GM12878 (cell line): ENCODE measurements around the gene DMKN. TPM values are rescaled to one million over a fixed set of nuclear protein-coding genes. Genes with fewer than 3 reads are reported as not detected.

Experiments
- CHD1 ChIP-seq: IDR thresholded peaks from 2 replicates; pipeline ENCODE4 v1.6.1; 2012; ENCODE audit warnings: low read depth, low read length, improper control_type of control experiment
- CREB1 ChIP-seq: IDR thresholded peaks from 2 replicates; pipeline ENCODE4 v1.6.1; 2012; ENCODE audit warnings: low read depth, mild to moderate bottlenecking, inconsistent platforms
- CREM ChIP-seq: IDR thresholded peaks from 2 replicates; pipeline ENCODE4 v1.6.1; 2014; ENCODE audit warnings: antibody characterized with exemption, low read depth
- CTCF ChIP-seq, 3 experiments: IDR thresholded peaks in 2 of 3; conservative IDR thresholded peaks in 1 of 3; 2 replicates each; pipeline ENCODE4 v1.5.1; 2011; ENCODE audit warnings: low read depth in 3 of 3, low read length in 3 of 3, mild to moderate bottlenecking in 3 of 3, control low read depth in 2 of 3, moderate library complexity in 2 of 3, inconsistent platforms in 1 of 3, mixed read lengths in 1 of 3; ENCODE audit not compliant: control insufficient read depth in 2 of 3, insufficient read depth in 1 of 3; ENCODE audit errors: extremely low read depth in 1 of 3
- ESRRA ChIP-seq: IDR thresholded peaks from 2 replicates; pipeline ENCODE4 v1.6.1; 2012; ENCODE audit warnings: mild to moderate bottlenecking, low read length, improper control_type of control experiment
- HDGF ChIP-seq: fragments of 450-650 bp; IDR thresholded peaks from 2 replicates; pipeline ENCODE4 v1.6.1; 2016; ENCODE audit warnings: antibody characterized with exemption
- IRF4 ChIP-seq: IDR thresholded peaks from 2 replicates; pipeline ENCODE4 v1.6.1; 2011; ENCODE audit warnings: low read depth, low read length
- POLR2AphosphoS5 ChIP-seq: IDR thresholded peaks from 2 replicates; pipeline ENCODE4 v1.6.1; 2011; ENCODE audit warnings: mild to moderate bottlenecking, low read length, inconsistent platforms
- PRDM15 ChIP-seq: fragments of 450-650 bp; formaldehyde crosslinking; IDR thresholded peaks from 2 replicates; pipeline ENCODE4 v1.4.0; 2020; ENCODE audit warnings: mild to moderate bottlenecking, moderate library complexity
- RAD21 ChIP-seq: IDR thresholded peaks from 2 replicates; pipeline ENCODE4 v1.6.1; 2011; ENCODE audit warnings: mild to moderate bottlenecking, low read depth, low read length, moderate library complexity; ENCODE audit not compliant: insufficient read depth
- RELB ChIP-seq: fragments of 450-650 bp; IDR thresholded peaks from 2 replicates; pipeline ENCODE4 v1.6.1; 2017; ENCODE audit warnings: low read depth, mild to moderate bottlenecking, moderate library complexity
- RUNX3 ChIP-seq: IDR thresholded peaks from 2 replicates; pipeline ENCODE4 v1.6.1; 2012; ENCODE audit warnings: low read length, inconsistent platforms
- ZBTB11 ChIP-seq: fragments of 450-650 bp; formaldehyde crosslinking; IDR thresholded peaks from 2 replicates; pipeline ENCODE4 v1.5.0; 2022; ENCODE audit warnings: mild to moderate bottlenecking, missing genetic modification characterization
- ZBTB4 ChIP-seq: fragments of 450-650 bp; formaldehyde crosslinking; IDR thresholded peaks from 2 replicates; pipeline ENCODE4 v1.4.0; 2022; ENCODE audit warnings: mild to moderate bottlenecking, moderate library complexity
- ZZZ3 ChIP-seq: IDR thresholded peaks from 2 replicates; pipeline ENCODE4 v1.6.1; 2011; ENCODE audit warnings: low read depth; ENCODE audit not compliant: control insufficient read depth, insufficient read length
- polyA plus RNA-seq, 11 experiments: library from polyadenylated mRNA; depleted of rRNA in 4 of 11; unstranded in 6 of 11; stranded (reverse) in 5 of 11; fragments of >200 nt; fragmentation: Nextera tagmentation in 4 of 11; fragmentation: Illumina TruSeq in 1 of 11; extraction: Ambion mirVana in 4 of 11; extraction: Trizol in 1 of 11; gene quantifications; 1 replicate in 1 of 11; 2 replicates in 10 of 11; pipeline versions ENCODE4 v1.2.1 to v1.2.3, GENCODE V29; 2011 to 2016; ENCODE audit warnings: inconsistent platforms in 2 of 11, missing spikeins in 2 of 11, low read depth in 1 of 11
- total RNA-seq, 4 experiments: library from RNA; depleted of rRNA in 3 of 4; stranded (reverse); fragments of >200 nt in 3 of 4; fragmentation: Illumina TruSeq in 1 of 4; extraction: Trizol in 1 of 4; gene quantifications; 2 replicates each; pipeline versions ENCODE4 v1.2.1 to v1.2.3, GENCODE V29; 2013 to 2021

DMKN gene
- total and polyA plus RNA-seq, 10 of the 15 experiments (the other 5 are each of a cell fraction or from before 2014, with no cell fraction given), result 36.4 to 114 (median 58.6) TPM

- TF ChIP-seq POLR2AphosphoS5 (no peak), RAD21 (no peak), PRDM15 (CRISPR knock-in tag) (no peak), CHD1 (no peak), ZZZ3 (no peak), CTCF (IDR thresholded peaks at IDR 0.05 in 2 of 3, conservative IDR thresholded peaks at IDR 0.05 in 1 of 3; ENCODE audit: control insufficient read depth in 2 of 3, extremely low read depth in 1 of 3, insufficient read depth in 1 of 3, low read depth in 3 of 3, low read length in 3 of 3) (no peak), CREM (no peak), CREB1 (peak; percentile 40; the same call in 1 of the 2 replicates), ZBTB4 (CRISPR knock-in tag) (no peak), RELB (peak; percentile 57; the same call in 1 of the 2 replicates), RUNX3 (peak; percentile 59), HDGF (no peak), ESRRA (no peak), ZBTB11 (CRISPR knock-in tag) (no peak), IRF4 (no peak)
Measured at GRCh38 chr19:35484252-35485036, 29.0 kb downstream of the DMKN start (continued).
